ENCODE data around the gene PHEX. TPM values are rescaled to one million over a fixed set of nuclear protein-coding genes. Genes with fewer than 3 reads are reported as not detected.
A peak's percentile ranks its signal among the peaks of the same experiment; 100 is the strongest.

The PHEX gene
- total RNA-seq, 4 donors from 2014 or later = 0.05 TPM; not detected in 3

DNA sequence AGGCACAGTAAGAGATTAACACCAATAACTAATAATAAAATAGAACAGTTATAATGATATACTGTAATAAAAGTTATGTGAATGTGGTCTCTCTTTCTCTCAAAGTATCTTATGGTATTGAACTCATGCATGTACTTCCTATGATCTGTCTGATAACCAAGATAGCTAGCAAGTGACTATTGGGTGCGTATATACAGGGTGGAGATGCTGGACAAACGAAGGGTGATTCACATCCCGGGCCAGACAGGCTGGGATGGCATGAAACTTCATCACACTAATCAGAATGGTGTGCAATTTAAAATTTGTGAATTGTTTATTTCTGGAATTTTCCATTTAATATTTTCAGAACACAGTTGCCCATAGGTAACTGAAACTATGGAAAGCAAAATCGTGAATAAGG lies 96.8 kb downstream of the PHEX start:
- in situ Hi-C loops (cut with MboI; ENCODE audit: low sequenced_read_pairs in 4 of 4) (no loop called here), intact Hi-C loops (cut with DNase I; ENCODE audit: low total_unique reads) (no loop called here)
- DNase-seq (no peak), ATAC-seq (no peak)
- no peak overlapping the region for H3K4me3 ChIP-seq
- H3K9me3 ChIP-seq = no peaks in the 10 kb centered on the region
- no peak for TF ChIP-seq POLR2A (IDR thresholded peaks at IDR 0.05)
- TF ChIP-seq, protein P1, sequence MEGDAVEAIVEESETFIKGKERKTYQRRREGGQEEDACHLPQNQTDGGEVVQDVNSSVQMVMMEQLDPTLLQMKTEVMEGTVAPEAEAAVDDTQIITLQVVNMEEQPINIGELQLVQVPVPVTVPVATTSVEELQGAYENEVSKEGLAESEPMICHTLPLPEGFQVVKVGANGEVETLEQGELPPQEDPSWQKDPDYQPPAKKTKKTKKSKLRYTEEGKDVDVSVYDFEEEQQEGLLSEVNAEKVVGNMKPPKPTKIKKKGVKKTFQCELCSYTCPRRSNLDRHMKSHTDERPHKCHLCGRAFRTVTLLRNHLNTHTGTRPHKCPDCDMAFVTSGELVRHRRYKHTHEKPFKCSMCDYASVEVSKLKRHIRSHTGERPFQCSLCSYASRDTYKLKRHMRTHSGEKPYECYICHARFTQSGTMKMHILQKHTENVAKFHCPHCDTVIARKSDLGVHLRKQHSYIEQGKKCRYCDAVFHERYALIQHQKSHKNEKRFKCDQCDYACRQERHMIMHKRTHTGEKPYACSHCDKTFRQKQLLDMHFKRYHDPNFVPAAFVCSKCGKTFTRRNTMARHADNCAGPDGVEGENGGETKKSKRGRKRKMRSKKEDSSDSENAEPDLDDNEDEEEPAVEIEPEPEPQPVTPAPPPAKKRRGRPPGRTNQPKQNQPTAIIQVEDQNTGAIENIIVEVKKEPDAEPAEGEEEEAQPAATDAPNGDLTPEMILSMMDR (IDR thresholded peaks at IDR 0.05 in 4 of 5, conservative IDR thresholded peaks at IDR 0.05 in 1 of 5) = no peak
- no peak overlapping the region for H3K27ac ChIP-seq
- no peaks in the 10 kb centered on the region for H3K27me3 ChIP-seq
- no peaks in the 10 kb centered on the region for H3K36me3 ChIP-seq
- H3K4me1 ChIP-seq = no peaks in the 10 kb centered on the region

DNA sequence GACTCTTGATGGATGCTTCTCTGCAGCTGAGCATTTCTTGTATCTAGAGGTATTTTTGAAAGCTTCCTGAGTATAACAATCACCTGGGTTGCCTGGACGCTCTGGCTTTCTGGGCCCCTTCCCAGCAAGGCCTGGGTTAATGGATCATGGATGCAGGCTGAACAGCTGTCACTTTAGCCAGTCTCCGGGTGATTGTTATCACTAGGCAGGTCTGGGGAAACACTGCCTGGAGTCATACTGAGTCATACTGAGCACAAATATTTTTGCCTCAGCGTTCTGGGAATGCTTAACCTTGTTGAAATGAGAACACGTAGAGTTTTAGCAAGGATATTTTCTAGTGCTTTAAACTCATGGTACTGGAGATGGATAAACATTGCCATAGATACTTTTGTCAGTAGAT lies 102.6 kb downstream of the PHEX start:
- TF ChIP-seq, protein P1 (IDR thresholded peaks at IDR 0.05 in 4 of 5, conservative IDR thresholded peaks at IDR 0.05 in 1 of 5) = no peak
- TF ChIP-seq POLR2A (IDR thresholded peaks at IDR 0.05) = no peak
- DNase-seq (no peak), ATAC-seq (no peak)
- no peaks in the 10 kb centered on the region for H3K27me3 ChIP-seq
- intact Hi-C loops (cut with DNase I; ENCODE audit: low total_unique reads) = loop anchor here (10.0 kb wide), 1 partner anchor 150 kb away; no protein-coding TSS in a partner anchor
- H3K9me3 ChIP-seq = no peaks in the 10 kb centered on the region
- no peak overlapping the region for H3K27ac ChIP-seq
- no peaks in the 10 kb centered on the region for H3K4me1 ChIP-seq
- no peak overlapping the region for H3K4me3 ChIP-seq
- H3K36me3 ChIP-seq = no peaks in the 10 kb centered on the region
- in situ Hi-C loops (cut with MboI; ENCODE audit: low sequenced_read_pairs in 4 of 4) = no loop called here

DNA sequence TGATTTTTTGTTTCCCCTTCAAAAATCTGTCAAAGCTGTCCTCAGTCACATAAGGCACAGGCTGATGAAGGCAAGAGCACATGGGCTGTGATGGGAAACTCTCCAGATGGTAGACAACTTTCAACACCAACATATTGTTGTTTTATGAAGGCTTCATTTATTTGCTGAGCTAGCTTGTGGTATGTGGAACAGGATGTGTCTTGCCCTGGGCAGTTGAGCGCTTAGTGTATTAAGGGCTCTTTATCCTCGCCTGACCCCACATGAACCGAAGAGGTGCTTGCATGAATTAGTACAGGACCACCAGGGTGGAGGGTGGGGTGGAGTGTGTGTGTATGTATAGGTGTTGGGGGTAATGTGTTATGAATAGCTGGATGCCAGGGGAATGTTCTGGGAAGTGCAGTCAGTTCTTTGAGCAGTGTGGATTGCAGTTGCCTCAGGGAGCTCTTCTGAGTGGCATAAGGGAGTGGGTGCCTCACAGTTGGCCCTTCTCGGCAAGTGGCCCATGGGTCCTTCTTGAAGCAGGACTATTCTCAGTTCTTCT lies 103.1 kb downstream of the PHEX start:
- no peak for ATAC-seq
- H3K4me1 ChIP-seq = no peaks in the 10 kb centered on the region
- H3K36me3 ChIP-seq = no peaks in the 10 kb centered on the region
- TF ChIP-seq, protein P1 (IDR thresholded peaks at IDR 0.05 in 4 of 5, conservative IDR thresholded peaks at IDR 0.05 in 1 of 5) = no peak
- no peak for TF ChIP-seq POLR2A (IDR thresholded peaks at IDR 0.05)
- H3K9me3 ChIP-seq = no peaks in the 10 kb centered on the region
- no peaks in the 10 kb centered on the region for H3K27me3 ChIP-seq
- no peak overlapping the region for H3K4me3 ChIP-seq
- DNase-seq = no peak
- in situ Hi-C loops (cut with MboI; ENCODE audit: low sequenced_read_pairs in 4 of 4) = no loop called here
- intact Hi-C loops (cut with DNase I; ENCODE audit: low total_unique reads) = loop anchor here (10.0 kb wide), 1 partner anchor 150 kb away; no protein-coding TSS in a partner anchor
- no peak overlapping the region for H3K27ac ChIP-seq

DNA sequence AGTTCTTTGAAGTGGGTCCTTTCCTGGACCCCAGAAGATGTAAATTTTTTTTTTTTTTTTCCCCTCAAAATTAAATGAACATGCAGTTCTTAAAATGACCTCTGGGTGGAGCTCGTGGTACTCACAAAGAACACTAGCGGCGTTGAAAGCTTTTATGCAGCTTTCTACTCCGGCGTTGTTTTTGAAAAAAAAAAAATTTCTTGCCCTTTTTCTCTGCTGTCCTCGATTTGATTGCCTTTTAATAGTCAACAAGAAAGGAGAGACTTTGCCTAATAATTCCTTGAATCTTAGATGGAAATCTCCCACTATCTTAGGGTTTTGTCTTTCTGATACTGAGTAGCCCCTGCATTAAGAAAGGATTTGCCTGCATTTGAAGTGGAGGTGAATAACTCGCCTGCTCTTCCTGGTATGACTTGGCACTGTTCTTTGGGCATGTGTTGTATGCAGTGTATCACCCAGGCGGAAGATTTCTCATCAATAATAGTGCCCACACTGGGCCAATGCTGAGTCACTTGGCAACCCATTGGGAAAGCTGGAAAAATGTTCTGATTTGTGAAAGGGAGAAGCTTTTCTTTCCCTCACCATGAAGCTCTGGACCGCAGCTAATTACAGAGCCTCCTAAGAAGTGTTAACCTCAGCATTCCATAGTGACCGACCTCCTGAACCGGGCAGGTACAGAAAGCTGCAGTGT lies 104.0 kb downstream of the PHEX start:
- H3K4me1 ChIP-seq = no peaks in the 10 kb centered on the region
- no peak for TF ChIP-seq POLR2A (IDR thresholded peaks at IDR 0.05)
- TF ChIP-seq, protein P1 (IDR thresholded peaks at IDR 0.05 in 4 of 5, conservative IDR thresholded peaks at IDR 0.05 in 1 of 5) = peak; percentile 24 to 76 (median 45)
- intact Hi-C loops (cut with DNase I; ENCODE audit: low total_unique reads) = loop anchor here (10.0 kb wide), 1 partner anchor 151 kb away; no protein-coding TSS in a partner anchor
- no peak overlapping the region for H3K4me3 ChIP-seq
- no peak overlapping the region for H3K27ac ChIP-seq
- no peaks in the 10 kb centered on the region for H3K9me3 ChIP-seq
- no peaks in the 10 kb centered on the region for H3K36me3 ChIP-seq
- ATAC-seq = peak in 1 of 2 donors; percentile 49
- H3K27me3 ChIP-seq = no peaks in the 10 kb centered on the region
- DNase-seq = no peak
- in situ Hi-C loops (cut with MboI; ENCODE audit: low sequenced_read_pairs in 4 of 4) = no loop called here

Data from gastrocnemius medialis (tissue), 4 donors.